ENCODE measurements around the gene GPR137. TPM values are rescaled to one million over a fixed set of nuclear protein-coding genes. Genes with fewer than 3 reads are reported as not detected.

GPR137 gene
- total RNA-seq, 4 donors from 2014 or later: 17.8 to 30.0 (median 19.7) TPM

- Histone ChIP-seq H3K27ac (peak overlapping the region; percentile 64), H3K27me3 (peaks cover 46% of the 10 kb centered on the region), H3K9me3 (no peaks in the 10 kb centered on the region), H3K36me3 (no peaks in the 10 kb centered on the region), H3K4me3 (peak overlapping the region; percentile 54), H3K4me1 (peaks cover 44% of the 10 kb centered on the region)
- 6% methylated on average over 23 of the region's 60 CpGs for WGBS
- no peak for TF ChIP-seq POLR2AphosphoS5 (IDR thresholded peaks at IDR 0.05)
- TF ChIP-seq CTCF (IDR thresholded peaks at IDR 0.05): no peak
- DNase-seq (ENCODE audit: low spot score in 2 of 2): no peak
Measured at GRCh38 chr11:64298966-64299846, 13.6 kb downstream of the GPR137 start.

GRCh38 chr11:64299847-64300648, 14.4 kb downstream of the GPR137 start, which contains the start of gene CATSPERZ:
Gene CATSPERZ (plus strand): TSS chr11:64300358. CDS start chr11:64300411, 53 bp downstream.
- WGBS: 12% methylated on average over 20 of the region's 54 CpGs
- Histone ChIP-seq H3K4me3 (peak within 1 kb of the TSS; percentile 54), H3K27ac (peak within 1 kb of the TSS; percentile 64), H3K4me1 (peaks cover 49% of the 10 kb centered on the region), H3K9me3 (no peaks in the 10 kb centered on the region), H3K27me3 (peaks cover 42% of the 10 kb centered on the region), H3K36me3 (no peaks in the 10 kb centered on the region)
- TF ChIP-seq POLR2A (IDR thresholded peaks at IDR 0.05) (no peak), CTCF (IDR thresholded peaks at IDR 0.05) (no peak), EP300 (IDR thresholded peaks at IDR 0.05) (no peak), POLR2AphosphoS5 (IDR thresholded peaks at IDR 0.05) (no peak)
- no peak for DNase-seq (ENCODE audit: low spot score in 2 of 2)

GRCh38 chr11:64303109-64304031, 17.7 kb downstream of the GPR137 start:
- peaks cover 22% of the 10 kb centered on the region for H3K27me3 ChIP-seq

GRCh38 chr11:64304032-64304315, 18.3 kb downstream of the GPR137 start:
- no CpG with 5 or more reads among the region's 5 CpGs for WGBS
- no peaks in the 10 kb centered on the region for H3K36me3 ChIP-seq
- peaks cover 53% of the 10 kb centered on the region for H3K4me1 ChIP-seq
- H3K4me3 ChIP-seq: peak overlapping the region; percentile 84
- H3K27ac ChIP-seq: peak overlapping the region; percentile 96
- TF ChIP-seq CTCF (IDR thresholded peaks at IDR 0.05) (no peak), POLR2AphosphoS5 (IDR thresholded peaks at IDR 0.05) (no peak), POLR2A (IDR thresholded peaks at IDR 0.05) (no peak), EP300 (IDR thresholded peaks at IDR 0.05) (no peak)
- peaks cover 20% of the 10 kb centered on the region for H3K27me3 ChIP-seq
- no peaks in the 10 kb centered on the region for H3K9me3 ChIP-seq
- DNase-seq (ENCODE audit: low spot score in 2 of 2): no peak

More at GRCh38 chr11:64303109-64304031, 17.7 kb downstream of the GPR137 start:
- Histone ChIP-seq H3K4me1 (peaks cover 56% of the 10 kb centered on the region), H3K27ac (peak overlapping the region; percentile 96), H3K4me3 (no peak overlapping the region), H3K36me3 (no peaks in the 10 kb centered on the region), H3K9me3 (no peaks in the 10 kb centered on the region)
- no peak for TF ChIP-seq EP300 (IDR thresholded peaks at IDR 0.05)
- TF ChIP-seq POLR2AphosphoS5 (IDR thresholded peaks at IDR 0.05): no peak
- no peak for TF ChIP-seq POLR2A (IDR thresholded peaks at IDR 0.05)
- TF ChIP-seq CTCF (IDR thresholded peaks at IDR 0.05): no peak
- no peak for DNase-seq (ENCODE audit: low spot score in 2 of 2)
- 88% methylated on average over 10 of the region's 13 CpGs for WGBS

Measured in suprapubic skin (tissue), 4 donors.